Measurements from ENCODE around the gene TSPYL1. TPM values are rescaled to one million over a fixed set of nuclear protein-coding genes. Genes with fewer than 3 reads are reported as not detected.

Gene TSPYL1
- total and polyA plus RNA-seq, 2 experiments from 2014 or later = 24.9 to 66.1 TPM

DNA sequence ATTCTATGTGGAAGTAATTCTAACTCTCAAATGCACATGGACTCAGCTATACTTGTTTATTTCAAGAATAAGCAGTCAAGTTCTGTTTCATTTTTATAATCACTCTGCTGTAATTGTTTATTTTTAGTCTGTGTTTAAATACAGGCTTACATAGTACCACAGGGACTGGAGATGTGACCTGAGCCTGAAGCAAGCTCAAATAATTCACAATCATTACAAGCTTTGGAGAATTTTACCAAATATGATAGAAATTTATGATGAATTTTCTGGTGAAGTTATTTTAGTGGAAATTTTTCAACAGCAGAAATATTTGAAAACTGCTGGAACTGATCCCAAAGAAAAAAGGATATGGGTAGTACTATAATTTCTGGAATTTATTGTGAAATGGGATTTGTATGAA lies 49.4 kb upstream of the TSPYL1 start:
- Histone ChIP-seq H3K79me2 (replicated peaks; ENCODE audit: insufficient read depth) (no peaks in the 10 kb centered on the region), H3K4me1 (ENCODE audit: insufficient read depth) (peaks cover 52% of the 10 kb centered on the region), H3F3A (replicated peaks; ENCODE audit: low read depth) (no peaks in the 10 kb centered on the region), H3K4me2 (peak overlapping the region; percentile 55; the same call in 1 of the 2 replicates), H4K20me1 (replicated peaks; ENCODE audit: insufficient read depth) (no peaks in the 10 kb centered on the region), H3K27ac (ENCODE audit: low read depth) (peak overlapping the region; percentile 51; the same call in 1 of the 2 replicates), H3K27me3 (ENCODE audit: insufficient read depth) (no peaks in the 10 kb centered on the region), H3K36me3 (ENCODE audit: insufficient read depth) (no peaks in the 10 kb centered on the region), H3K4me3 (no peak overlapping the region), H3K9me2 (ENCODE audit: insufficient read depth) (no peaks in the 10 kb centered on the region), H2AFZ (no peak overlapping the region)
- peaks cover 11% of the 10 kb centered on the region; the same call in 2 of the 3 replicates for H3K9me3 Mint-ChIP-seq
- peaks cover 16% of the 10 kb centered on the region; the same call in 2 of the 3 replicates for H3K36me3 Mint-ChIP-seq (ENCODE audit: low read depth)
- 0 out of 2 replicates have a peak overlapping the region, but pooled peaks have one; percentile 54 for H3K27ac Mint-ChIP-seq
- no peak for TF ChIP-seq CREB1 (CRISPR knock-in tag; IDR thresholded peaks at IDR 0.05; ENCODE audit: low read depth)
- no peak for TF ChIP-seq REST (IDR thresholded peaks at IDR 0.05; ENCODE audit: unreplicated experiment)
- TF ChIP-seq ETS1 (IDR thresholded peaks at IDR 0.05) = no peak
- TF ChIP-seq EZH2phosphoT487 (IDR thresholded peaks at IDR 0.05; ENCODE audit: unreplicated experiment) = no peak
- no peaks in the 10 kb centered on the region for H3K27me3 Mint-ChIP-seq (ENCODE audit: insufficient read depth, low read depth, poor library complexity)
- no peak for DNase-seq (ENCODE audit: low spot score)
- ATAC-seq = no peak
- peaks cover 58% of the 10 kb centered on the region for H3K4me1 Mint-ChIP-seq
- no peak overlapping the region for H3K4me3 Mint-ChIP-seq

DNA sequence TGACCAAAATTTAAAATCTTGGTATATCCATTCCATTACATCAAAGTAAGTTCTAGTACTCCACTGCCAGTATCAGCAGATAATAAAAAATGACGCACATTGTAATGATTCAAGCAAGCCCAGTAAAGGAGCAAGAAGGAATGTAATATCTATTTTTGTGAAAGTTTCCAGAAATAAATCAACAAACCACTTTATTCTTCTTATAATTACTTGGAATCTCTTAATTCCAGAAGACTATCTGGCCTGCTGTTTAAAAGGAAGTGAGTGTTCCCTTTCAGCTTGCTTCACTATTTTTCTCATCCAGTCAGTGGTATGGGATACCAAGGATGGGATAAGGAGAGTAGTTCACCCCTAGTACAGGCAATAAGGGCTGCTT lies 48.8 kb upstream of the TSPYL1 start:
- peaks cover 12% of the 10 kb centered on the region; the same call in 2 of the 3 replicates for H3K36me3 Mint-ChIP-seq (ENCODE audit: low read depth)
- peak overlapping the region; percentile 15; the same call in 1 of the 2 replicates for H3K4me3 ChIP-seq
- no peak for TF ChIP-seq CTCF (conservative IDR thresholded peaks at IDR 0.05; ENCODE audit: low read depth in 2 of 2)
- TF ChIP-seq EZH2 (IDR thresholded peaks at IDR 0.05; ENCODE audit: low read depth, unreplicated experiment) = no peak
- TF ChIP-seq ETS1 (IDR thresholded peaks at IDR 0.05) = no peak

More for the DNA sequence above, 48.8 kb upstream of the TSPYL1 start:
- no peaks in the 10 kb centered on the region for H4K20me1 ChIP-seq (replicated peaks; ENCODE audit: insufficient read depth)
- DNase-seq (ENCODE audit: low spot score) (no peak), ATAC-seq (no peak)
- H3K9me2 ChIP-seq (ENCODE audit: insufficient read depth) = no peaks in the 10 kb centered on the region
- H3K27ac ChIP-seq (ENCODE audit: low read depth) = peak overlapping the region; percentile 51
- H2AFZ ChIP-seq = no peak overlapping the region
- H3K27me3 ChIP-seq (ENCODE audit: insufficient read depth) = no peaks in the 10 kb centered on the region
- Mint-ChIP-seq H3K4me1 (peaks cover 65% of the 10 kb centered on the region), H3K9me3 (peaks cover 11% of the 10 kb centered on the region; the same call in 2 of the 3 replicates), H3K27ac (peak overlapping the region; percentile 65), H3K4me3 (peak overlapping the region; percentile 31), H3K27me3 (ENCODE audit: insufficient read depth, low read depth, poor library complexity) (no peaks in the 10 kb centered on the region)
- H3K4me2 ChIP-seq = peak overlapping the region; percentile 55
- H3K36me3 ChIP-seq (ENCODE audit: insufficient read depth) = no peaks in the 10 kb centered on the region
- H3F3A ChIP-seq (replicated peaks; ENCODE audit: low read depth) = no peaks in the 10 kb centered on the region
- no peaks in the 10 kb centered on the region for H3K79me2 ChIP-seq (replicated peaks; ENCODE audit: insufficient read depth)
- peaks cover 58% of the 10 kb centered on the region for H3K4me1 ChIP-seq (ENCODE audit: insufficient read depth)

Data from GM23338 (cell line).